Activated T-cell treated with anti-CD3 and anti-CD28 coated beads, Interleukin-2, amount 50 U/mL, for 48 hours (primary cell): ENCODE data around the gene MAML1.

Experiments
- DNase-seq, 2 experiments: peaks; one replicate each; pipeline ENCODE4 v3.0.0-alpha.2; 2020

Gene MAML1

DNA sequence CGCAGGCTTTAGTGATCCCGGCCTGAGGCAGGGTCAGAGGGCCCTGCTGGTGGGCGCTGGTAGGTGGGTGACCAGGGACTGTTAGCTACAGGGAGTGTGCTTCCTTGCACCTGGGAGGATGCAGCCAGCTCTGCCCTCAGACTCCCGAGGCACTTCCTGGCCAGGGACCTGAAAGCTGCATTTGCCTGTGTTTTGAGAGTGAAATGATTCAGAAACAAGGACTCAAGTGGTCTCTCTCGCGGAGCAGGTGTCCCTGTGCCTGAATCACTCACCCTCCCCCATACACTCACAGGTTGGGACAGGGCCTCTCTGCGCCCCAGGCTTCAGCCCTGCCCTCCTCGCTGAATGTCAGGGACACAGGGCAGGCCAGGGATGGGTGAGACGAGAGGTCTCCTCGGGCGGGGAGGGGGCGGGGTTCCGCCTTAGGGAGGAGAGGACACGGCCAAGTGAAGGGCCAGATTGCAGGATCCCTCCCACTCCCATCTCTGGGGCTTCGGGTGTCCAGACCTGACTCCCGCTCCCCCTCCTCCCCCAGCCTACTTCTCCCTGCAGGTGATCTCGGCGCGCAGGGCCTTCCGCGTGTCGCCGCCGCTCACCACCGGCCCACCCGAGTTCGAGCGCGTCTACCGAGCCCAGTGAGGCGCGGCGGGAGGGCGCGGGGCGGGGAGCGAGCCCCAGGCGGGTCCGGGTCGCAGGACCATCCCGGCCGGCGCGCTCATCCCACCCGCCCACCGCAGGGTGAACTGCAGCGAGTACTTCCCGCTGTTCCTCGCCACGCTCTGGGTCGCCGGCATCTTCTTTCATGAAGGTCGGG is 62.6 kb downstream of the MAML1 start:
- peak in 1 of 2 experiments; percentile 46 for DNase-seq

DNA sequence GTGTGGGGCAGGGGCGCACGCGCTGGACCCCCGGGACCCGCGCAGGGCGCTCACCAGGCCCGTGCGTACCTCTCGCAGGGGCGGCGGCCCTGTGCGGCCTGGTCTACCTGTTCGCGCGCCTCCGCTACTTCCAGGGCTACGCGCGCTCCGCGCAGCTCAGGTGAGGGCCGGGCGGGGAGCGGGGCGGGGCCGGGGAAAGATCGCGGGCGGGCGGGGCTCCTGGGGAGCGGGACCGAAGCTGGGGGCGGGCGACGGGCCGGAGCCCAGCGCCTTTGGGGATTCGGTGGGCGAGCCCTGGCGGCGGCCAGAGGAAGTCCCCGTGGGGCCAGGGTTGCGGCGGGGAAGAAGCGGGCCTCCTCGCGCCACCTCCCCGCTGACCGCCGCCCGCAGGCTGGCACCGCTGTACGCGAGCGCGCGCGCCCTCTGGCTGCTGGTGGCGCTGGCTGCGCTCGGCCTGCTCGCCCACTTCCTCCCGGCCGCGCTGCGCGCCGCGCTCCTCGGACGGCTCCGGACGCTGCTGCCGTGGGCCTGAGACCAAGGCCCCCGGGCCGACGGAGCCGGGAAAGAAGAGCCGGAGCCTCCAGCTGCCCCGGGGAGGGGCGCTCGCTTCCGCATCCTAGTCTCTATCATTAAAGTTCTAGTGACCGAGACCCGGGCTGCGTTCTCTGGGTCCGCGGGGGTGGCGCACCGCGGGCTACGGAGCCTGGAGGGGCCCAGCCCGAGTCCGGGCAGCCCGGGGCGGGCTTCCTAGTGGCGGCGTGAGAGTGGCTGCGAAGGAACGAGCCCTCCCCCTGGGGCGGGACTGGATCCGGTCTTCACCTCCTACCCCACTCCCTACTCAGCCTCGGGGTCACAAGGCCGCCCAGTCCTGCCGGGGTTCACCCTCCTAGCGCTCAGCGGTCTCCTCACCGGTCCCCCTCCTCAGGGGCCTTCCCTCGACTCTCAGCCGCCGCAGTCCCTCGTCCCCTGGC is 63.5 kb downstream of the MAML1 start:
- DNase-seq = peak; percentile 77 to 83

DNA sequence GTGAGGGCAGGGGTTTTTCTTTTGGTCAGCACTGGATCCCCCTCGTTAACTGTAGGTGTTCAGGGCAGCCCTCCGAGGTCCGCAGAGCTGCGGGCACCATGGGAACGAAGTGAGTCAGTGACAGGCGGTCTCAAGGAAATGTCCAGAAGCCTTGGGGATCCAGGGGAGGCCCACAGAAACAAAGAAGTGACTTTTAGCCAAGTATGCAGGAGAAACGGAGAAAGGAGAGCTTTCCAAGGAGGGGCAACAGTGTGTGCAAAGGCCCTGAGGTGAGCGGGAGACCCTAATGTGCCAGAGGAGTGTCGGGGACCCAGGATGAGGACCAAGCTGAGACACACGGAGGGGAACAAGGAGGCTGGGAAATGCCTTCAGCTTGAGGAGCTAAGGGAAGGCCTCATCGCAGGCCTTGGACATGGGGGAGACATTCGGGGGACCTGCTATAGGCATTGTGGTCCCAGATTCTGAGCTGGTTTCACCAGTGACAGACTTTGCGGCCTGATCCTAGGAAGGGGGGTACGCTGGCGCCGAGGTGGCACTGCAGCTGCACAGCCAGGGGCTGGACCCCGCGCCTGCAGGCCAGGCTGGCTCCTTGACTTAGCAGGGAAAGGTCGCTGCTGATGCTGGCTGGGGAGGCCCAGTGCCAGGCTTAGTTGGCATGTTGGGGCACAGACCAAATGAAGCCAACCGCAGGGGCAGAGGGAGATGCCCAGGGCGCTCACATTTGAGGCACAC is 64.4 kb downstream of the MAML1 start:
- no peak for DNase-seq

DNA sequence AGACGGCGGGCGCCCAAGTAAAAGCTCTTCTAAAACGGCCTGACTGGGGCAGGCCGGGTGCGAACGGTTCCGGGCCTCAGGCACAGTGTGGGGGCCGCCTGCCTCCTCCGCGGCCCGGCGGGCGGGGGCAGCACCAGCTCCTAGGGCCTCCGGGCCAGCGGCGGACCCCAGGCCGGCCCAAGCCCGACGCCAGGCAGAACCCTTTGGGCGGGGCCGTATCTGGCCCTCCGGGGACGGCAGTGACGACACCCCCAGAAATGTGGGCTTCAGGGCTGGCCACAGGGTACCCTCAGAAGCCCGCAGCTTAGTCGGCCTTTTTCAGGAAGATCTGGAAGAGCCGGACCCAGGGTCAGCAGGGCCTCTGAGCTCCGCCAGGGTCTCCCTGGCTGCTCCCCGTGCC is 65.1 kb downstream of the MAML1 start:
- DNase-seq = no peak

DNA sequence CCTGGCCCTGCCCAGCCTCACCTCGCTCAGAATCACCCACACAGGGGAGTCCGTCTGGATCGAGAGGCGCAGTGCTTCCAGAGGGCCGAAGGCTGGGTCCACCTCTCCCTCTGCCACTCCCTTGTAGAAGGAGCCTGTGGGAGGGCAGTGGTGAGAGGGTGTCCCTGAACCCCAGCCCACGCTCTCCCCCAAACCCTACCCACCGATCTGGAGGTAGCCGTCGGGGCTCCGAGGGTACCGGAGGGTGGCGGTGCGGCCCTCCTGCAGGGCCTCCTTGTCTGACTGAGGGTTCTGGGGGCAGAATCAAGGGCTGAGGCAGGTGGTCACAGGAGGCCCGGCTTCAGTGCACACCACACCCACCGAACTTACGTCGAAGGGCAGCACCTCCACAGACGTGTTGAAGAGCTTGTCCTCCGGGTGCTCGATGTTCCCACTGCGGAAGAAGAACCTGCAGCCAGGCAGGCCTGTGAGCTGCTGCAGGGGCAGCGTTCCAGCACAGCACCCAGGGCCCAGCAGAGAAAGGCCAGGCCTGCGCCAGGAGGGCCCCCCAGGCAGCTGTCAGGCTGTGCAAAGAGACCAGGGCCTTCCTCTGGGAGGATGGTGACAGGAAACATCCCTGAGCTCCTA is 65.6 kb downstream of the MAML1 start:
- DNase-seq = no peak

DNA sequence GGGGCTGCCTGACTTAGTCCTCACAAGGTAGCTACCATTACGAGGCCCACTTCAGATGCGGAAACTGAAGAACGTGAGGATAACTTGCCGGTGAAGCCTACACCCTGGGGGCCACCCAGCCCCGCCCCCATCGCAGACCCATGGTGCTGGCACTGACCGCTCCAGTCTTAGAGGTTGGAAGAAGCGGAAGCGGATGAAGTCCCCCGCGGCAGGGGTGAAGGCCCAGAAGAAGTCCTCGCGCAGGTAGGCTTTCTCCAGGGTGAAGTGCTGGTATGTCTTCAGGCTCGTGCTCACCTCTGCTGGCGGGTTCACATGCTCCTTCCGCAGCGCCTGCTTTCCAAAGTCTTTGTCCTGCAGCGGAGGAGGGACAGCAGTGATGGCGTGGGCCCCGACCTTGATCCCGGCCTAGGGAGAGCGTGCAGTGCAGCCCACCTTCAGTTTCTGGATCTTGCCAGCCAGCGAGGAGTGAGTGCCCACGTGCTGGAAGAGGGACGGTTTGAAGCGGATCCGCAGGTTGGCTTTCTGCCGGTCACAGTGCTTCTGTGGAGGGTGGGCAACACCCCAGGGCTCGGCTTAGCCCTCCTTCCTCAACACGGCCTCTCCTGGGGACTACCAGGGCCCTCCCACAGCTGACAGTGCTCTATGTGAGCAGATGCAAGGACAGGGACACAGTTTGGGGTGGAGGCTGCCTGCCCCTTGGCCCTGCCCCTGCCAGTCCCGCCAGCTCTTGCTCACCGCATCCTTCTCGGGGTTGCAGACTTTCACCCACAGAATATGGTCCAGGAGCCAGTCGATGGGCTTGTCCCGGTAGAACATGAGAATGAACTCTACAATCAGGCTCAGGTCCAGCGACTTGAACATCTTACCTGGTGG is 66.4 kb downstream of the MAML1 start:
- DNase-seq = no peak

DNA sequence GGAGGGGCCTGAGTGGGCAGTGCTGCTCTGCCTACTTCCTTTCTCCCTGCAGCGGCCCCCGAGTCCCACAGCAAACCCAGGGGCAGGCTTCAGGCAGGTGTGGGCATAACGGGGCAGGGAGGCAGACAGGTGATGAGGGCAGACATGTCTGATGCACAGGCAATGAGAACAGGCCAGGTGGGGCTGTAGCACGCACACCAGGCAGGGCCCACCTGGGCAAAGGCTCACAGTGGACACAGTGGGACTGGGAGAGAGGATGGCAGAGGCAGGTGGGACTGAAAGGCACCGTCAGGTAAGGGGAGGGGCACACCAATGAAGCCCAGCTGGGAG is 67.0 kb downstream of the MAML1 start:
- no peak for DNase-seq

DNA sequence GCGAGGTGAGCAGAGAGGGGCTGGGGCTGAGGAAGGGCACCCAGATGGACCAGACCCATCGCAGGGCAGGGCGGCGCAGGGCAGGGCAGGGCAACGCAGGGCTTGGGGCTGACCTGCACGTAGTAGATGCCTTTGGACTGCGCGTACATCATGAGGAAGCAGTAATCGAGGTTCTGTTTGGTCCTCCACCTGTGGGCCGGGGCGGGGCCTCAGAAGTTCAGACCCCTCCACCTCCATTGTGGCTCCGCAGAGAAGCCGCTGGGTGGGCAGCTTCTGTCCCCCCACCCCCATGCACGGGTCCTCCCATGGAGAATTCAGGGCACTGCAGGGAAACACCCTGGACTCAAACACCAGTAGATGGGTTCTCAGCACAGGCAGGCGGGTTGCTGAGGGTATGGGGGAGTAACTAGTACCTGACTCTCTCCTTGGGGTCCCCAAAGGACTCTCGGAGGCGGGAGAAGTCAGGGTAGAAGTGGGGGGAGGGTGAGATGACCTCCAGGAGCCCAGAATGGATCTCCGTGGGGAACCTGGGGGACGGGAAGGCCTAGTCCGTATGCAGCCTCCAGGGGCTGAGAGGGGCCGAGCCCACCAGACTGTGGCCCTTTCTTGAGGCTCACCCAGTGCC is 67.6 kb downstream of the MAML1 start:
- no peak for DNase-seq

DNA sequence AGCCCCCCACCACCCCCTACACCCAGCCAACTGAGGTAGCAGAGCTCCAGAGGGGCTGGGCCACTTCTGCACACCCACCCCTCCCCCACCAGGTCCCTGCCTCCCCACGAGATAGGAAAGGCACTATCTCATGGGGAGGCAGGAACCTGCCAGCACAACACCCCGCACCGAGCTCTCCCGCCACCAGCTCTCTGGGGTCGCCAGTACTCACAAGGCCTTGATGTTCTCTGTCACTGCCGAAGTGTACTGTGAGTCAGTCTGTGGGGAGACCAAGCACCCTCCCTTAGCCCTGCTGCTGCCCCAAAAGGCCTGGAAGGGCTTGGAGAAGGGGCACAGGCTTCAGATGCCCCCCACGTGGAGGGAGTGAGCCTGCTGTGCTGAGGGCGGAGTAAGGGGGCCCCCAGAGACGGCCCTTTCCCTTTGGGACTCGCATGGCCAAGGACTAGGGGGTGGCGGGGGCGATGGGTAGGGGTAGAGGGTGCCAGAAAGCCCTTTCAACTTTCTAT is 68.1 kb downstream of the MAML1 start:
- no peak for DNase-seq

DNA sequence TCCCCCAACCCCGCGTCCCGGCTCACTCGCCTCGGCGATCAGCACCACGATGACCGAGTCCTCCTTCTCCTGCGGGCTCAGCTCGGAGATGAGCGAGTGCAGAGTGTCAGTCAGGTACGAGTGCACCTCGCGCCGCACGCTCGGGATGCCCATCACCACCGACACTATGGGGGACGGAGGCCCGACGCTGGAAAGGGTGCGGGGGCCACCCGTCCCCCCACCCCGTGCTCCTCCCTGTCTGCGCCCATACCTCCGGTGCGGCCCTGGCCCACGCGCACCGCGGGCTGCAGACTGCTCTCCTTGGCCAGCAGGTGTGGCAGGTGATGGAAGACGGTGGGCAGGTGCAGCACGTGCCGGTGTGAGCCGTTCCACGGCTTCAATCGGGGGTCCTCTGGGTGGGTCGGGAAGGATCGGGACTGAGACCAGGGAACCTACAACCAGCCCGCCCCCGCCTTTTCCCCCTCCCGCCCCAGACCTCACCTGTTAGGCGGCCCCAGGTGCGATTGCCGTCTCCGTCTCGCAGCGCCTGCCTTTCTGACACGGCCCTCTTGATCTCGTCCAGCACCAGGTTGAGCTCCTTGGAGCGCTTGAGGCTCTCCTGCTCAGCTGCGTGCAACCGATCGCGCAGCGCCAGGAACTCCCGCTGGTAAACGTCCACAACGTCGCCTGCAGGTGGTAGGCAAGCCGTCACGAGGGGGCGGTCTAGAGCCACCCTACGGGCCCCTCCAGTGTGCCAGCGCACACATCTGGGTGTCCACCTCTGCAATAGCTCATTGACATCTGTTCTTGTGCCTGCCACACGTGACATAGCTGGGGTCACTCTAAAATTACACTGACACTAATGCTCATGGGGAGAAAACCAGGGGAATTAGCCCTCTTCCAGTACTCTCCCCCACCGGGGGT is 68.9 kb downstream of the MAML1 start:
- DNase-seq = peak; percentile 92 to 93

DNA sequence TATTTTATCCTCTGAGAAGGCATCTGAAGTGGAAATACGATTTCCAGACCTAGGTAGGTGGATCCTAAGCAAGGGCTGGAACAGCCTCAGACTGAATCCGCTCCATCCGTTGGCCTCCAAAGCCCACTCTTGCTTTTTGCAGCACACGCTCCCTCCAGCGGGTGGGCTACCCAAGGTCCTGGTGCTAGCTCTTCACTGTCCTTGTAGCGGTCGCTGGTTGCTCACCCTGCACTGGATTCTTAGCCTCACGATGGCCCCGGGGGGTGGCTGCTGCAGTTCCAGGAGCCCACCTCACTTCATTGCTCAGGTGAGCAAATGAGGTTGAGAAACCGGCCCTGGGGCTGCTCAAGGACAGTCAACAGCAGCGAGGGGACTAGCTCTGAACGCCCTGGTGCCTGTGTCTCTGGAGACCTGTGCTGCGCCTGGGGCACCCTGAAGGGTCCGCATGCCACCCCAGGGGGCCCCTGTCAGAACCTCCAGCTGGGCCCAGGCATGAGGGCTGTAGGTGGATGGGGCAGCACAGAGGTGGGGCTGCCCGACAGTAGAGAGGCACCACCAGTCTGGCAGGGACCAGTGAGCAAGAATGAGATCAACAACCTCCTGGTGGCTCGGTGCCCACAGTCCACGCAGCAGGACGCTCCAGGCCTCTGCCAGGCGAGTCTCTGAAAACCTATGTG is 69.7 kb downstream of the MAML1 start:
- no peak for DNase-seq

DNA sequence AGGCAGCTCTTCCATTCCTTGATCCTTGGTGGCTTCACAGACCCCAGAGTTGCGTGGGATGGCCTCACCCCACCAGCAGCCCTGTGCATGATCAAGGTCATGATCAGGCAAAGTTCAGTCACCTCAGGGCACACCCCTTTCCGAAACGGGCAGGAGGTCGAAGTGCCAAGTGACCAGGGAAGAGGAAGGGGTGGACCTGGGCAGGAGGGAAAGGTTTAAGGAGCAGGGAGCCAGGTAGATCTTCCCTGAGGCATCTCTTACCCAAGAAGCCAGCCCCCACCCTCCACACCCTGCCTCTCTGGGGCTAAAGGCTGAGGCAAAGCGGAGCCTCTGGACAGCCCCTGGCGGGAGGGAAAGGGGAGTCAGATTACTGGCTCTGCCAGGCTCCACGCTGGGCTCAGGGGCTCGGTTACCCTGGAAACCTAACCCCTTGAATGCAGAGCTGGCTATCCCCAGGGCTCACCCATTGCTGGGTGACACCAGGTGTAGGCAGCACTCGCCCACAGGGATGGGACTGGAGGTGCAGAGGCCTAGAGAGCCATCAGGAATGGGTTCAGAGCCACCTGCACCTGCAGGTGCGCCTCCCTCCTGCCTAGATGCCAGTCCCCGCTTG is 70.4 kb downstream of the MAML1 start:
- peak in 1 of 2 experiments; percentile 52 for DNase-seq

DNA sequence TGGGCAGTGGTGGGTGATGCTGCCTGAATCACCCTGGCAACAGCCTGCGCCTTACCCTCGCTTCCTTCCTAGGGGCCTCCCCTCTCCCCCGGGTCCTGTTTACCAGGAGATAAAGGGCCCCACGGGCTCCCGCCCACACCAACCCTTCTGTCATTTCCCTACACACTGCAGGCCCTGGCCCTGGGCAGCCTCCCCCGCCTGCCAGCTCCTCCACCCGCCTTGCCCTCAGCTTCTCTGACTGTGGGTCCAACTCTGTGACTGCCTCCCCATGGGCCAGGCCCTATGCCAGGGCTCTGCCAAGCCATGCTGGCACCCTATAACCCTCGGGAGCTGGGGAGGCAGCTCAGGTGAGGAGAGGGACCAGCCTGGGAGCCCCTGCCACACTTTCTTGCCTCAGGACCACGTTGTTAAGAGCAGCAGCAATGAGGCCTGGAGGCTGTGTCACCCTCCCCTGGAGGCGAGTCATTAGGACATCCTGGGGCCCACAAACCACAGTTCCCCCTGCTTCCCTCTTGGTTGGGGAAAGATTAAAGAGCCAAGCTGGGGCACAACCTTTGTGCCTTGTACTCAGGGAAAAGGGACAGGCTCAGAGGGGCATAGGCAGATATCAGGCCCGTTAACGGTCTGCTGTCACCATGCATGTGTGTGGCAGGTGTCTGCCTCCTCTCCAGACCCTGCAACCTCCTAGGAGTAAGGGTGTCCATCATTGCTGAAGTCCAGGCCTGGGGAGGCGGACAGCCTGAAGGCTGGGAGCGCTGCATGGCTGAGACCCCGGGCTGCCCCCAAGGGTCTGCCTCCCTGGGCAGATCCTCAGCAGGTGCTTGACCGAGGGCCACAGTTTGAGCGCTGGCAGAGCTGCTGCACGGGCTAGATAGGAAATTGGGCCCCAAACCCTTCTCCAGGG is 71.3 kb downstream of the MAML1 start:
- DNase-seq = peak; percentile 74 to 82

DNA sequence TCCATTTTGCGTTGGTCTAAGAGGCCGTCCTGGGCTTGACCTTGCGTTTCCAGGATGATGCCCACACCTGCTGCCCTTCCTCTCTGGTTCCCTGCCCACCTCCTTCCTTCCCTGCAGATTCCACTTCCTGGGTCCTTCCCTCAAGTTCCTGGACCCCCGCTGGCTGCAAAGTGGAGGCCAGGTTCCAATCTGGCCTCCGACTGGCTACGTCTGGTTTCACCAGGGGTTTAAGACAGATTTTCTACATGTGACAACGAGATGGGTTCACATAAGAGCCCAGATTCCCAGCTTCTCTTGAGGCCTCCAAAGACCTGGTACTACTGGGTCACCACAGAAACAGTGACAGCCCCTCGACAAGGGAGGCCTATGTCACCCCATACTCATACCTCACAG is 71.9 kb downstream of the MAML1 start:
- no peak for DNase-seq

DNA sequence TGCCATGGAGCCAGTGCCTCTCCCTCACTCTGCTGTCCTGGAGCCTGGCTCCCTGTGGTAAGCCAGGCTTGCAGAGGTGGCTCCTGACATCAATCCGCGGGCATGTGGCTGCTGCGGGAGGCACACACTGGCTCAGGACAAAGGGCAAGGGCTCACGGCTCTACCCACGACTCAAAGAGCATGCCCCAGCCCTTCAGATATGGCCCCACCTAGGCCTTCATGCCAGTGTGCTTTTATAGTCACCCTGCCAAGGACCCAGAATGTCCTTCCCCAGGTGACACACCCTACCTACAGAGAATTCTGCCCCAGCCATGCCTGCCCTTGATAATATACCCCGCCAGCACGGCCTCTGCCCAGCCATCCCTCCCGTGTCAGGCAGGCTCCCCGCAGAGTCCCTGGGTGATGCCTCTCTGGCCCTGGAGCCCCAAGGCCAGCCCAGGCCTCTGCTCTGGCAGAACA is 72.5 kb downstream of the MAML1 start:
- no peak for DNase-seq

DNA sequence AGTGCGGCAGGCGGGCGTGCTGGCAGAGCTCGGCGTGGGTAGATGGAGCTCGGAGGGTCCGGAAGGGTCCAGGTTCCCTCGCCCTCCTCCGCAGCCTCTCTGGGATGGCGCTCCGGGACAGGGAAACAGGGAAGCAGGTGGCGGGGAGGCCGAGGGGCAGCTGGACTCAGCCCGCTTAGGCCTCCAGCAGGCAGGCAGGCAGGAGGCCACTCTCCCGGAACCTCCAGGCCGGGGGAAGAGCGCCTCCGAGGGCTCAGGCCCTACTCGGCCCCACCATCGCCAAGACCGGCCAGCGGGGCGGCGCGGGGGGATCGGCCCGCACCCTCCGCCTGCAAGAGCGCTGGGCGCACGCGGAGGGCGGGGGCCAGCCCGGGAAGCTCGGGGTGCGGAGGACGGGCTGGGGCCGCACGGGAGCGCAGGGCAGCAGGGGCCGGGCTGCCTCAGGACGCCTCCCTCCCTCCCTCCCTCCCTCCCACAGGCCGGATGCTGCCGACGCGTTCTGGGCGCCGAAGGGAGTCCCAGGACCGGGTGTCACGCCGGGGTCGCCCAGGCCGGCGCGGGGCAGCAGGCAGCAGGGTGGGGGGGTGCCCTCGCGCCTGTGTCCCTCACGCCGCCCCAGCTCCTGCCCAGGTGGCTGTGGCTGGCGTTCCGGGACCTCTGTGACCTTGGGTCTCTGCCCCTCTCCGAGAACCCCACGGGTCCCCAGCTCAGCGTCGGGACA is 73.1 kb downstream of the MAML1 start:
- DNase-seq = peak; percentile 60 to 66
